Type B pancreatic cell (in vitro differentiated cells): ENCODE results near the gene HOOK2. TPM values are rescaled to one million over a fixed set of nuclear protein-coding genes. Genes with fewer than 3 reads are reported as not detected.
"Not testable (repeated sequence)": the region's sequence is repeated elsewhere in the genome, so short reads cannot be mapped to it uniquely, and the experiment has no call there.

Source experiments
- DNase-seq: peaks from one replicate; pipeline ENCODE4 v3.0.0; 2021; ENCODE audit warnings: mixed read lengths; ENCODE audit not compliant: unreplicated experiment; ENCODE audit errors: extremely low spot score
- H3K27ac Mint-ChIP-seq: 2 replicates; pipeline ENCODE4 v1.8.0; 2021; ENCODE audit warnings: mild to moderate bottlenecking, mixed read lengths
- H3K27me3 Mint-ChIP-seq: 2 replicates; pipeline ENCODE4 v1.8.0; 2021; ENCODE audit warnings: mixed read lengths
- H3K36me3 Mint-ChIP-seq: 2 replicates; pipeline ENCODE4 v1.8.0; 2021; ENCODE audit warnings: mixed read lengths
- H3K4me1 Mint-ChIP-seq: one replicate; pipeline ENCODE4 v1.8.0; 2021; ENCODE audit warnings: mixed read lengths; ENCODE audit not compliant: unreplicated experiment
- H3K4me3 Mint-ChIP-seq: 2 replicates; pipeline ENCODE4 v1.8.0; 2021; ENCODE audit warnings: mild to moderate bottlenecking, mixed read lengths
- H3K9me3 Mint-ChIP-seq: 2 replicates; pipeline ENCODE4 v1.8.0; 2021; ENCODE audit warnings: mixed read lengths
- CTCF ChIP-seq: fragments of 200-600 bp; sonication (generic); conservative IDR thresholded peaks from 2 replicates; pipeline ENCODE4 v1.5.0; 2021; ENCODE audit warnings: antibody characterized with exemption, mild to moderate bottlenecking
- total RNA-seq: library from RNA; stranded (reverse); gene quantifications from 2 replicates; pipeline ENCODE4 v1.2.1, GENCODE V29; 2021; ENCODE audit warnings: low replicate concordance

HOOK2 gene
- total RNA-seq, 1 donor from 2014 or later = 50.1 TPM

DNA sequence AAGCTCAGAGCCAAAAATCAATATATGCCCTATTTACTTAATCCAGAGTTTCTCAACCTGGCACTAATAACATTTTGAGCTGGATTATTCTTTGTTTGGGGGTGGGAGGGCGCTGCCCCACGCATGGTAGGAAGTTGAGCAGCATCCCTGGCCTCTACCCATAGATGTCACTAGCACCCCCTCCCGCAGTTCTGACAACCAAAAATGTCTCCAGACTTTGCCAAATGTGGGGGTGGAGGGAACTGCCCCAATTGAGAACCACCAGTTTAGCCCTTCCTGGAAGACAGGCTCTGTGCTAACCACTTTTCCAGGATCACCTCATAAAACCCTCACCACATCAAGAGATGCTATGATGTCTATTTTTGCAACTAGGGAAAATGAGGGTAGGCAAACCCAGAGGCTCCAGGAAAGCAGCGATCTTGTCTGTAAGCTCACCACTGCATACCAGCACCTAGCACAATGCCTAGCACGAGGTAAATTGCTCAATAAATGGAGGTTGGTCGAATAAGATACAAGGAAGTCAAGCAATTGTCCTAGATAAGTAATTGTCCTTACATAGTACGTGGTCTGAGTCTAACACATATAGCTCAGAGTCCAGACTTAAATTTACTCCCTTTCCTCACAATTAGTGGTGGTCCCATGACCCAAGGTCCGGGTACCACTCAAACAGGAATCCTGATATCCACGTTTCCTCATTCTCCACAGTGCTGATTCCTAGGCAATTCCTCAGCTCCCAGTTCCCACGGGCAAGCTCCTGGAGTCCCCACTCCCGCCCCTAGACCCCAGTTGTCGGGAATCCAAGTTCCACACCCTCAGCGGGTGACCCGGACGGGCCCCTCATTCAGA is 41.8 kb downstream of the HOOK2 start:
- H3K36me3 Mint-ChIP-seq = peaks cover 22% of the 10 kb centered on the region
- DNase-seq = no peak
- TF ChIP-seq CTCF = peak; percentile 40
- H3K27ac Mint-ChIP-seq = peak overlapping the region; percentile 94
- H3K4me3 Mint-ChIP-seq = peak overlapping the region; percentile 98
- H3K4me1 Mint-ChIP-seq = peaks cover 26% of the 10 kb centered on the region
- peaks cover 3% of the 10 kb centered on the region for H3K9me3 Mint-ChIP-seq
- no peaks in the 10 kb centered on the region for H3K27me3 Mint-ChIP-seq

- TF ChIP-seq CTCF = no peak
- H3K36me3 Mint-ChIP-seq = peaks cover 15% of the 10 kb centered on the region
- H3K4me3 Mint-ChIP-seq = no peak overlapping the region
- no peaks in the 10 kb centered on the region for H3K9me3 Mint-ChIP-seq
- H3K27ac Mint-ChIP-seq = no peak overlapping the region
- H3K4me1 Mint-ChIP-seq = peaks cover 15% of the 10 kb centered on the region
- no peak for DNase-seq
- H3K27me3 Mint-ChIP-seq = no peaks in the 10 kb centered on the region
Observed at GRCh38 chr19:12731337-12731736, 44.0 kb downstream of the HOOK2 start.

DNA sequence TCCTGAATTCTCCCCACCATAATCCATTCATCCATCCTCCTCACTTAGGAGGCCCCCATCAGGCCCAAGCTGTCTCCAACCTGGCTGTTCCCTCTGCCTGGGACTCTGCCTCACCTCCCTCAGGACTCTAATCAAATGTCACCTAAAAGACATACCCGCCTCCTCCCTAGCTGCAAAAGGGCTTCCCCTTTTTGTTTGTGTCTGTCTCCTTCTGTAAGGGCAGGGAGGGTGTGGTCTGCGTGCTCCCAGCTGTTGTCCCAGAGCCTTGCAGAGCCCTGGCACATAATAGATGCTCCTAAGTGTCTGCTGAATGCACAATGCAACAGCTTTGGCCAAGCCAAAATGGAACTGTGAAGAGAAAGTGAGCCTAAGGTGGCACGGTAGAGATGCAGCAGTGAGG is 45.3 kb downstream of the HOOK2 start:
- peak overlapping the region; percentile 38 for H3K4me3 Mint-ChIP-seq
- no peak overlapping the region for H3K27ac Mint-ChIP-seq
- no peak for DNase-seq
- no peaks in the 10 kb centered on the region for H3K27me3 Mint-ChIP-seq
- no peaks in the 10 kb centered on the region for H3K9me3 Mint-ChIP-seq
- TF ChIP-seq CTCF = no peak
- H3K4me1 Mint-ChIP-seq = peaks cover 16% of the 10 kb centered on the region
- H3K36me3 Mint-ChIP-seq = peaks cover 15% of the 10 kb centered on the region

DNA sequence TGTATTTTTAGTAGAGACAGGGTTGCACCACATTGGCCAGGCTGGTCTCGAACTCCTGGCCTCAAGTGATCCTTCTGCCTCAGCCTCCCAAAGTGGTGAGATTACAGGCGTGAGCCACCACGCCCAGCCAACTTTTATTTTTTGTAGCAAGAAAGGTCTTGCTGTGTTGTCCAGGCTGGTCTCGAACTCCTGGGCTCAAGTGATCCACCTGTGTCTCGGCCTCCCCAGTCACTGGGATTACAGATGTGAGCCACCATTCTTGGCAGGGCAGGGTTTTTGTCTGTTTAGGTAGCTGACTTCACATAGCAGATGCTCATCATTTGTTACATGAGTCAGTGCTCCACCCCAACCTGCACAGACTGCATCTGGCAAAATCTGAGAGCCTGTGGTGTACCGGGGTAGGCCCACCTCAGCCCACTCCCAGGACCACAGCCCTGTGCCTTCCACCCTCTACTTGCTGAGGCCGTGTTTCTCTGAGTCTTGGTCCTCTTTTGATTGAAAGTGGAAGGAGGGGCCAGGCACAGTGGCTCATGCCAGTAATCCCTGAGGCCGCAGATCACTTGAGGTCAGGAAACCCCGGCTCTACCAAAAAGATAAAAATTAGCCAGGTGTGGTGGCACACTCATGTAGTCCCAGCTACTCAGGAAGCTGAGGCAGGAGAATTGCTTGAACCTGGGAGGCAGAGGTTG is 47.5 kb downstream of the HOOK2 start:
- no peak for DNase-seq
- Mint-ChIP-seq H3K4me1 (peaks cover 14% of the 10 kb centered on the region), H3K9me3 (no peaks in the 10 kb centered on the region), H3K27ac (no peak overlapping the region), H3K27me3 (no peaks in the 10 kb centered on the region), H3K4me3 (no peak overlapping the region), H3K36me3 (peaks cover 12% of the 10 kb centered on the region)
- no peak for TF ChIP-seq CTCF

DNA sequence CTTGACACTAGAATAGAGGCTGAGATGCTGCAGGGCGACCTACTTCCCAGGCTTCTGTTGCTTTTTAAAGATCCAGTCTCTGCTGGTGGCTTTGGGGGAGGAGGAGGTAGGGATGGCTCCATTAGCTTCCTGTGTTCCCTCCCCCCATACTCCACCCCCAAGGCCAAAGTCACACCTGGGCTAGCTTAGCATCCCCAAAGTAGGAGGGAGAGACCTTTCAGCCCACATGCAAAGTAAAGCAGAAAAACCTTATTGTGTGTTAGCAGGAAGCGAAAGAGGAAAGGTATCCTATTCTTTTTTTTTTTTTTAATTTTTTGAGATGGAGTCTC is 48.4 kb downstream of the HOOK2 start:
- Mint-ChIP-seq H3K27me3 (no peaks in the 10 kb centered on the region), H3K36me3 (peaks cover 12% of the 10 kb centered on the region), H3K9me3 (no peaks in the 10 kb centered on the region), H3K4me1 (peaks cover 12% of the 10 kb centered on the region), H3K4me3 (no peak overlapping the region), H3K27ac (peak overlapping the region; percentile 33)
- DNase-seq = no peak
- TF ChIP-seq CTCF = no peak

DNA sequence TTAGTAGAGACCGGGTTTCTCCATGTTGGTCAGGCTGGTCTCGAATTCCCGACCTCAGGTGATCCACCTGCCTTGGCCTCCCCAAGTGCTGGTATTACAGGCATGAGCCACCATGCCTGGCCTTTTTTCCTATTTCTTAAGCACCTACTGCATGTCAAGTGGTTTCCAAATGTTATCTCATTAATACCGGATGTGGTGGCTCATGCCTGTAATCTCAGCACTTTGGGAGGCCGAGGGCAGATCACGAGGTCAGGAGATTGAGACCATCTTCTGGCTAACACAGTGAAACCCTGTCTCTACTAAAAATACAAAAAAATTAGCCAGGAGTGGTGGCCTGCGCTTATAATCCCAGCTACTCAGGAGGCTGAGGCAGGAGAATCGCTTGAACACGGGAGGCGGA is 49.7 kb downstream of the HOOK2 start:
- H3K4me1 Mint-ChIP-seq = peaks cover 20% of the 10 kb centered on the region
- not testable (repeated sequence) for H3K9me3 Mint-ChIP-seq, DNase-seq, H3K27ac Mint-ChIP-seq, H3K27me3 Mint-ChIP-seq
- H3K36me3 Mint-ChIP-seq = peaks cover 15% of the 10 kb centered on the region
- peak overlapping the region; percentile 31 for H3K4me3 Mint-ChIP-seq
